Measurements from ENCODE around the gene SPATS2L. TPM values are rescaled to one million over a fixed set of nuclear protein-coding genes. Genes with fewer than 3 reads are reported as not detected.

Gene SPATS2L
- total and polyA plus RNA-seq, 12 donors: 16.7 to 68.8 (median 43.6) TPM

GRCh38 chr2:200404615-200405014, 98.1 kb downstream of the SPATS2L start:
- H3K36me3 ChIP-seq (replicated peaks in 1 of 2): no peaks in the 10 kb centered on the region
- intact Hi-C loops (cut with DNase I): no loop called here
- H3K27ac ChIP-seq: peak overlapping the region in 1 of 5 donors; percentile 75
- WGBS, 4 donors: 91 to 98% (median 98%) methylated on average over 4 of the region's 4 CpGs
- no peaks in the 10 kb centered on the region for H3K9me3 ChIP-seq (replicated peaks in 1 of 3)
- H3K4me1 ChIP-seq (replicated peaks in 1 of 2): peaks cover 11 to 36% of the 10 kb centered on the region in 2 donors
- no peak overlapping the region for H3K4me3 ChIP-seq
- H3K27me3 ChIP-seq: no peaks in the 10 kb centered on the region
- TF ChIP-seq CTCF (IDR thresholded peaks at IDR 0.05) (no peak), POLR2A (IDR thresholded peaks at IDR 0.05) (no peak)
- no peak for DNase-seq

DNA sequence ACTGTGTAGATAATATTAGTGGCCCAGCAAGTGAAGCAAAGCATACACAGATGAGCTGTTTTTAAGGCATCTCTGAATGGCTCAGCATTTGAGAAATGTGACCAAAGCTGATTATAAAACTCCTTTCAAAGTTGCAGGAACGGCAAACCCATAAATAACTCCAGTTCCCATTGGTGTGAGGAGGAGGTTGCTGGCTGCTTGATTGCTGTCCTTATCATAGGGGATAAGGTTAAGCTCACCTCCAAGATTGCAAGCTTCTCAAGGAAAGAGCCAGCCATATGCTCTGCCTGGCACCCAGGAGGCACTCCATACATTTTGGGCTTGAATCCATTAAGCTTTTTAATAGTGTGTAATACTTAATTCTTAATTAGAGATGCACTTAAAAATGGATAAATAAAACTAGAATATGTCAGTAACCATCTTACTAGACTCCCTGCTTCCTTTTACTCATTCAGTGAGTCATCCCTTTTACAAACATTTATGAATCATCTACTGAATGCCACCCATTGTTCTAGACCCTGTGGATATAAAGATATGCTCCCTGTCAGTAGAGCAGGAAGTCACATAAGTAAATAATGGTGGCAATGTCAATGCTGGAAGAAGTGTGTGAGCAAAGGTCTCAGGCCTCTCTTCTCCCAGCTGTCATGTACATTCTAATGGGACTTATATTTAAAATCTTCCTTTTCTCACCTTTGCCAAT, 99.3 kb downstream of the SPATS2L start:
- Histone ChIP-seq H3K36me3 (replicated peaks in 1 of 2) (no peaks in the 10 kb centered on the region), H3K27me3 (no peaks in the 10 kb centered on the region), H3K4me1 (replicated peaks in 1 of 2) (peaks cover 11 to 36% of the 10 kb centered on the region in 2 donors), H3K4me3 (no peak overlapping the region), H3K27ac (peak overlapping the region in 3 of 5 donors; percentile 2 to 75 (median 71)), H3K9me3 (replicated peaks in 1 of 3) (no peaks in the 10 kb centered on the region)
- no peak for DNase-seq
- intact Hi-C loops (cut with DNase I): no loop called here
- no peak for TF ChIP-seq POLR2A (IDR thresholded peaks at IDR 0.05)
- TF ChIP-seq CTCF (IDR thresholded peaks at IDR 0.05): no peak
- WGBS, 4 donors: 6 to 20% (median 13%) methylated on average over 1 of the region's 1 CpG

GRCh38 chr2:200406379-200406778, 99.9 kb downstream of the SPATS2L start:
- Histone ChIP-seq H3K27ac (peak overlapping the region in 1 of 5 donors; percentile 71), H3K36me3 (replicated peaks in 1 of 2) (no peaks in the 10 kb centered on the region), H3K9me3 (replicated peaks in 1 of 3) (no peaks in the 10 kb centered on the region), H3K4me1 (replicated peaks in 1 of 2) (peaks cover 11 to 36% of the 10 kb centered on the region in 2 donors), H3K4me3 (no peak overlapping the region), H3K27me3 (no peaks in the 10 kb centered on the region)
- 40 to 65% (median 49%) methylated on average over 2 of the region's 2 CpGs for WGBS, 4 donors
- intact Hi-C loops (cut with DNase I): no loop called here
- no peak for TF ChIP-seq CTCF (IDR thresholded peaks at IDR 0.05)
- no peak for DNase-seq

GRCh38 chr2:200408428-200409316, 102.2 kb downstream of the SPATS2L start:
- peak in 1 of 7 donors; percentile 31 for DNase-seq
- Histone ChIP-seq H3K27me3 (no peaks in the 10 kb centered on the region), H3K4me1 (replicated peaks in 1 of 2) (peaks cover 14 to 42% of the 10 kb centered on the region in 2 donors), H3K9me3 (replicated peaks in 1 of 3) (no peaks in the 10 kb centered on the region), H3K27ac (peak overlapping the region in 1 of 5 donors; percentile 4), H3K4me3 (no peak overlapping the region), H3K36me3 (replicated peaks in 1 of 2) (no peaks in the 10 kb centered on the region)
- WGBS, 4 donors: 87 to 89% (median 88%) methylated on average over 19 of the region's 19 CpGs
- intact Hi-C loops (cut with DNase I): no loop called here
- TF ChIP-seq POLR2A (IDR thresholded peaks at IDR 0.05) (no peak), CTCF (IDR thresholded peaks at IDR 0.05) (no peak)

All from adrenal gland (tissue), 12 donors.